NB4 (cell line): ENCODE results near the gene INSYN1.

Experiments
- CTCF ChIP-seq: IDR thresholded peaks from one replicate; pipeline ENCODE4 v1.5.1; 2012; ENCODE audit warnings: low read depth, low read length
- POLR2A ChIP-seq: IDR thresholded peaks from 2 replicates; pipeline ENCODE4 v1.6.1; 2011; ENCODE audit warnings: mild to moderate bottlenecking; ENCODE audit not compliant: insufficient read length; ENCODE audit errors: extremely low read depth

GRCh38 chr15:73704869-73705645 lies 48.1 kb downstream of the INSYN1 start:
- peak; percentile 78 for TF ChIP-seq CTCF
- no peak for TF ChIP-seq POLR2A
